NCI-H1694 treated with DMSO at 0.1 percent for 48 hours (cell line): ENCODE measurements around the gene CRELD1.

Source experiments
- DNase-seq: peaks from one replicate; lab custom pipeline; 2025; lab: John Stamatoyannopoulos, UW

The CRELD1 gene

DNA sequence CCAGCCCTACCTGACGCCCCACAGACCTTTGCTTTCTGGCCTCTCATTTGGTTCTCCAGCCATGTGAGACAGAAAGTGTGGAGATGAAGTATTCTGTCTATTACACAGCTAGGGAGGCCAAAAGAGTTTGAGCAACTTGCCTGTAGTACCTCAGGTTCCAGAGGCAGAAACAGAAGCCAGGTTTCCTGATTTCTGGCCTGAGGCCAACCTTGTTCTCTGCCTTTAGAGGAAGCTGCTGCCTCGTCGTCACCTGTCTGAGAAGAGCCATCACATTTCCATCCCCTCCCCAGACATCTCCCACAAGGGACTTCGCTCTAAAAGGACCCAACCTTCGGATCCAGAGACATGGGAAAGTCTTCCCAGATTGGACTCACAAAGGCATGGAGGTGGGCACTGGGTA lies 27.2 kb upstream of the CRELD1 start:
- no peak for DNase-seq

DNA sequence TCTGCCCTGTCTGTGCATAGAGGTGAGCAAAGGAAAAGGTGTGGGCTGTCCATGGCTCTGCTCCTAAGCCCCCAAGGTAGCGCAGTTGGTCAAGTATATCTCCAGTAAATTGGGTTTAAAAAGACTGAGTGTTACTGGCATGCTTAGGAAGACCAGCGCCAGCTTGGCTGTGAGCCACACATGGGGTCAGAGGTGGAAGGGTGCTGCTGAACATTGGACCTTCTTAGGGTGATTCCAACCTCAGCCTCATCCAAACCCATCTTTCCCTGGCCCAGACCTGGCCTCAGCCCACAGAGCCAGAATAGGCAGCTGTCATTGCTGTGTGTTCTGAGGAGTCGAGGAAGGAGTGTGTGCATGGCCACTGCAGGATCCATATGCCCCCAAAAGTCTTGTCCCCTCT lies 25.3 kb upstream of the CRELD1 start:
- no peak for DNase-seq

DNA sequence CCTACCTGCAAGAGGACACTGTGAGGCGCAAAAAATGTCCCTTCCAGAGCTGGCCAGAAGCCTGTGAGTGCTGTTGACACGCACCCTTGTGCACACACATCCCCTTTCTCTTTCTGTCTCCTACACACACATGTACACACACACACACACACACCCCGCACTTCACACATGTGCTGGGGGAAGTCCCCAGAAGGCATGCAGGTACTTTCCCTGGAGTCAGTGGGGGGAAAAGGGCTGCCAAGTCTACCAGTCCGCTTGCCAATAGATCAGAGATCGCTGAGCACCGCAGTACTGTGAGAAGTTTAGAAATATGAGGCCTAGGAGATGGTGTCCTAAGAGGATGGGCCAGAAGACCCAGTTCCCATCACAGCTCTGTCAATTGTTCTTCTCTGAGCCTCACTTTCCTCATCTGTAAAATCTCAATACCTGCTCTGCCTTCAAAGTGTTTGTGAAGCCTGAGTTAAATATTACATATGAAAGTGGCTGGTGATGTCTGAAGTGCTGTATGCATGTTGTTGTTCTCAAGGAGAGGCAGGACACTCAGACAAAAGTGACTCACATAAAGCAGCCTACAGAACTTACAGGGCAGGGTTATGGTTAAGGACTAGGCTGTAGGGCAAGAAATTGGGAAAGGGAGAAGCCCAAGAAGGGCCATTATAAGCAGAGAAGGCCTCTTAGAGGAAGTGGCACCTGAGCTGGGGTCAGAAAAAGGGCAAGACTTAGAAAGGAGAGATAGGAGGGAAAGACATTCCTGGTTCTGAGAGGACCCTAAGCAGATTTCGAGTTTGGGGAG lies 24.2 kb upstream of the CRELD1 start:
- DNase-seq = no peak

DNA sequence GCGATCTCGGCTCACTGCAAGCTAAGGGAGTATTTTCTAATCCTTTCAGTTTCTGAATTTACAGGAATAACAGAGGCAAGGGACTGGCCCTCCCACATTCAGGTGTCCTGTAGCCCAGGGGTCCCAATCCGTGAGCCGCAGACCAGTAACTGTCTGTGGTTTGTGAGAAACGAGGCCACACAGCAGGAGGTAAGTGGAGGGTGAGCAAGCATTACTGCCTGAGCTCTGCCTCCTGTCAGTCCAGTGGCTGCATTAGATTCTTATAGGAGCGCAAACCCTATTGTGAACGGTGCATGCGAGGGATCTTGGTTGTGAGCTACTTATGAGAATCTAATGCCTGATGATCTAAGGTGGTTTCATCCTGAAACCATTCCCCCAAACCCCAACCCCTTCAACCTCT lies 21.8 kb upstream of the CRELD1 start:
- no peak for DNase-seq

DNA sequence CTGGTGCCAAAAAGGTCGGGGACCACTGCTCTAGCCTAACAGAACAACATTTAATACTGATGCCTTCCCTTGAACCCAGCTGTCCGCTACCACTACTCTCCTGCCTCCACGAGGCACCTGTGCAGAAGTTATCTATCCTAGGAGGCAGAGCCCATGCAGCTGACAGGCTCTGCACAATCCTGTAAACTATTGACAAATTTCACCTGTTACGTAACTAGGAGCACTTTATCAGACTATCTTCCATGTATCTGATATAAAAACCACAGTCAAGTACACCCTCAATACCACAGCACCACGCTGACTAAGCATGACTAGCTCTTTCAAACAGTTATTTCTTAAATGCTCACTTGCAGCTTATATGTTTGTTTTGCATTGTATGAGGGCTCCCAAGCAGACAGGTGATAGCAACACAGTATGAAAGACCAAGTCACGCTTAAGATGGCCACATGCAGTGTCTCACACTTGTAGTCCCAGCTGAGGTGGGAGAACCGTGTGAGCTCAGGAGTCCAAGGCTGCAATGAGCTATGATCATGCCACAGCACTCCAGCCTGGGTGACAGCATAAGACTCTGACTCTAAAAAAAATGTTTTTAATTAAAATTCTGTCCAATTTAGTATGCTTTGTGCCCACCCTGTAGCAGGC lies 21.2 kb upstream of the CRELD1 start:
- DNase-seq = no peak

DNA sequence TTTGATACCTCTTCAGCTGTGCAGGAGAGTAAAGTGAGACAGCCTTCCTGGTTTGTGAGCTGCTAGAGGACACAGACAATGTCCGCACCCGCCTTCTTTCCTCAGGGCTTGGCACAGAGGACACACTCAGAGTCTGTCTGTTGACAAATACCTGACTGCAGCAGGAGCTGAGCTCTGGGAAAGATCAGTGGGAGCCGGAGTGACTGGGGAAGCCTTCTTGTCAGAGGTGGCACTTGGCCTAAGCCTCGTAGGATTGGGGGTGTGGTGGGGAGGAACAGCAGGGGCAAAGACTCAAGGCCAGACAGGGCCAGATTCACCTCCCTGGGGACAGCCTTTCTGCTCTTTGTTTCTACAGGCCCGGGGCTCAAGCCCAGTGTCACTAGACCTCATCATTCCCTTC lies 20.0 kb upstream of the CRELD1 start:
- DNase-seq = no peak

DNA sequence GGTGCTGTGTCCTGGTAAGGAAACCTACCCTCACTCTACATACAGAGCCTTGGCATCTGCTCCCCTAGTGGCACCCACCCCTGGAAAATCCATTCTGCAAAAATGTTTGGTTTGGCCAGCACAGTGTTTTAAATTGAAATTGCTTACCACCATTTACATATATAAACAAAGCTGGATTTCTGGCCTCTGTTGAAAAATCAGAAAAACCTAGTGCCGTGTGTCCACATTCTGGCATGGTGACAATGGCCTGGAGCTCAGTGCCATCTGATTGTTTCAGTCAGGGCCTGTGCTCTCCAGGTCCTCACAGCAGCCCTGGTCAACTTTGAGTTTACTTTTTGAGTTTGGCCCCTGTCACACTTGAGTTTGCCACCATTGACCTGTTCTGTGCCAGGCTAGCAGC lies 19.6 kb upstream of the CRELD1 start:
- DNase-seq = no peak

DNA sequence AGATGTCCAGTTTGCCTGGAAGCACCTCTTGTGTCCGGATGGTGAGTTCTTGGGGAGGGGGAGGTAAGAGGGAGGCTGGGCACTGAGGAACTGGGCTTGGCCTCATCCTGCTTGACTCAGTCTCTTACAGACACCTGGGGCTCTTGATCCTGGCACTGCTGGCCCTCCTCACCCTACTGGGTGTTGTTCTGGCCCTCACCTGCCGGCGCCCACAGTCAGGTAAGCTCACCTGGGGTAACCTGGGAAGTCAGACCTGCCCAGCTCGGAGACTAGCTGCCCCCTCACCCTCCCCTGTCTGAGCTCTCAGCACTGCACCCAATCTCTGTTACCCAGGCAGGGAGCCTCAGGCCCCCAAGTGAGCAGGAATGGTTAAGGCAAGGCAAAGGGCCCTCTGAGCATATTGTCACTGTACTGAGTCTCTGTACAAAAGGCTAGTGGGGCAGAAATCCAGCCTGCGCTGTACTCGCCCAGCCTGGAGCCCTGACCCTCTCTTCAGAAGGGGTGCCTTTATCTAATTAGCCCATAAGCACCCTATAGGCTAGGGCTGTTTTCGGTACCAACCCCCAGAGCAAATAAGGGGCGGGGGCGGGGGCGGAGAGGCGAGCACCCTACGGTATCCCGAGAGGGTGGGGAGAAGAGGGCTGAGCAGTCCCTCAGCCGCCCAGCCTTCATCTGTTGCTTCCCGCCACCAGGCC lies 18.9 kb upstream of the CRELD1 start:
- peak; percentile 8 for DNase-seq

DNA sequence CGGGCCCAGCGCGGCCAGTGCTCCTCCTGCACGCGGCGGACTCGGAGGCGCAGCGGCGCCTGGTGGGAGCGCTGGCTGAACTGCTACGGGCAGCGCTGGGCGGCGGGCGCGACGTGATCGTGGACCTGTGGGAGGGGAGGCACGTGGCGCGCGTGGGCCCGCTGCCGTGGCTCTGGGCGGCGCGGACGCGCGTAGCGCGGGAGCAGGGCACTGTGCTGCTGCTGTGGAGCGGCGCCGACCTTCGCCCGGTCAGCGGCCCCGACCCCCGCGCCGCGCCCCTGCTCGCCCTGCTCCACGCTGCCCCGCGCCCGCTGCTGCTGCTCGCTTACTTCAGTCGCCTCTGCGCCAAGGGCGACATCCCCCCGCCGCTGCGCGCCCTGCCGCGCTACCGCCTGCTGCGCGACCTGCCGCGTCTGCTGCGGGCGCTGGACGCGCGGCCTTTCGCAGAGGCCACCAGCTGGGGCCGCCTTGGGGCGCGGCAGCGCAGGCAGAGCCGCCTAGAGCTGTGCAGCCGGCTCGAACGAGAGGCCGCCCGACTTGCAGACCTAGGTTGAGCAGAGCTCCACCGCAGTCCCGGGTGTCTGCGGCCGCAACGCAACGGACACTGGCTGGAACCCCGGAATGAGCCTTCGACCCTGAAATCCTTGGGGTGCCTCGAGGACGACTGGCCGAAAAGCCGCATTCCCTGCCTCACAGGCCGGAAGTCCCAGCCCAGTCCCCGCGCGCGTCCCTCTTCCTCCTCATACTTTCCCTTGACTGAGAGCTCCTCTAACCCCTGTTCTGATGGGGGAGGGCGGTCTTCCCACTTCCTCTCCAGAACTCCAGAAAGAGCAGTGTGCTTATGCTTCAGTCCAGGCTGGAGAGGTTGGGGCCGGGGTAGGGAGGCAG lies 18.1 kb upstream of the CRELD1 start:
- no peak for DNase-seq

DNA sequence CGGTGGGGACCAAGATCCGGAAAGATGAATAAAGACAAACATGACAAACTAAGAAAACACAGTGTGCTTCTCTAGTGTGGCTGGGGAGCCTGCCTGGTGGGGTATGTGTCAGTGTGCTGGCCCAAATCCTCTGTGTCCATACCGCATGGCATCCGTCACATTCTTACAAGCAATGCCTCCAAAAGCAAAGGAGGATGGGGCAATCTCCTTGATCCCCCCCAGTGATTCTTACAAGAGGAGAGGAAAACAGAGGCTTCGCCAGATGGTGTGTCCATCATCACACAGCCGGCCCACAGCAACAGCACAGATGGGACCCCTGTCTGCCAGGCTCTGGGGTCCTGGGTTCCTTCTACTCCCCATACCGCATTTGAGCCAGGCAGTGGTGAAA lies 17.3 kb upstream of the CRELD1 start:
- DNase-seq = no peak

DNA sequence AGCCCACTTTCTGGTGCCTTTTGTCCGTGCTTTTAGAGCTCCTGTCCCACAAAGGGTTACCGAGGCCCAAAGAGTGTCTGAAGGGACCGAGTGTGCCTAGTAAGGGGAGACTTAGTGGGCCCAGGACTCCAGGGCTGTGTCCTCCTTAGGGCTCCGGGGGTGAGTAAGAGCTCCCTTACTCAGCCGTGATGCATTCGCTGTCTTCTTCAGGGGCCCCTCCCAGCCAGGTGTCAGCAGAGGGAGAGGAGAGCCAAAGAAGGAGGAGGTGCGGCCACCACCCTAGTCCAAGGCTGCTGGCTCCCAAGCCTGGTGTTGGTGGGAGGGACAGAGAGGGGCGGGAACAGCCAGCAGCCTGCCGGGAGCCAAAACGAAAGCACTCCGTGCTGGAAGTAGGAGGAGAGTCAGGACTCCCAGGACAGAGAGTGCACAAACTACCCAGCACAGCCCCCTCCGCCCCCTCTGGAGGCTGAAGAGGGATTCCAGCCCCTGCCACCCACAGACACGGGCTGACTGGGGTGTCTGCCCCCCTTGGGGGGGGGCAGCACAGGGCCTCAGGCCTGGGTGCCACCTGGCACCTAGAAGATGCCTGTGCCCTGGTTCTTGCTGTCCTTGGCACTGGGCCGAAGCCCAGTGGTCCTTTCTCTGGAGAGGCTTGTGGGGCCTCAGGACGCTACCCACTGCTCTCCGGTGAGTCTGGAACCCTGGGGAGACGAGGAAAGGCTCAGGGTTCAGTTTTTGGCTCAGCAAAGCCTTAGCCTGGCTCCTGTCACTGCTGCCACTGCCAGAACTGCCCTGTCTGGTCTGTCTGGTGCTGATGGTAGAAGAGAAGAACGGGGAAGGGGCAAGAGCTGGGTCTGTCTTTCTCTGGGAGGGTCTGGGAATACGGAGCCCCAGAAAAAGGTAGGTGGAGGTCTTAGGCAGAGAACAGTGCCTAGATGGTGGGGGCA lies 16.6 kb upstream of the CRELD1 start, which contains the start of gene IL17RC:
IL17RC (plus strand) TSS at position 365 of the 947 bp plus-strand sequence; CDS start at position 583, 218 bp downstream.
- DNase-seq = peak; percentile 29

DNA sequence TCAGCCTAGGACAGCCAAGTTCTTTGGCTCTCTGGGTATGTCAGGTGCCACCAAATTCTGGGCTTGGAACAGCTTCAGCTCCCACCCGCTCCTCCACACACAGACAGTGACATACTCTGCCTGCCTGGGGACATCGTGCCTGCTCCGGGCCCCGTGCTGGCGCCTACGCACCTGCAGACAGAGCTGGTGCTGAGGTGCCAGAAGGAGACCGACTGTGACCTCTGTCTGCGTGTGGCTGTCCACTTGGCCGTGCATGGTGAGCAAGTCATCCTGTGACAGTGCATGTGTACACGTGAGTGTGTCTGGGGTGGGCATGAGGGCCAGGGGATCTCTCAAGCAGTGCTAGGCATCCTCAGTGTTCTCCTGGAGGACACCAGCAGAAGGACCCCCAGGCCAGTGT lies 15.8 kb upstream of the CRELD1 start:
- DNase-seq = no peak

DNA sequence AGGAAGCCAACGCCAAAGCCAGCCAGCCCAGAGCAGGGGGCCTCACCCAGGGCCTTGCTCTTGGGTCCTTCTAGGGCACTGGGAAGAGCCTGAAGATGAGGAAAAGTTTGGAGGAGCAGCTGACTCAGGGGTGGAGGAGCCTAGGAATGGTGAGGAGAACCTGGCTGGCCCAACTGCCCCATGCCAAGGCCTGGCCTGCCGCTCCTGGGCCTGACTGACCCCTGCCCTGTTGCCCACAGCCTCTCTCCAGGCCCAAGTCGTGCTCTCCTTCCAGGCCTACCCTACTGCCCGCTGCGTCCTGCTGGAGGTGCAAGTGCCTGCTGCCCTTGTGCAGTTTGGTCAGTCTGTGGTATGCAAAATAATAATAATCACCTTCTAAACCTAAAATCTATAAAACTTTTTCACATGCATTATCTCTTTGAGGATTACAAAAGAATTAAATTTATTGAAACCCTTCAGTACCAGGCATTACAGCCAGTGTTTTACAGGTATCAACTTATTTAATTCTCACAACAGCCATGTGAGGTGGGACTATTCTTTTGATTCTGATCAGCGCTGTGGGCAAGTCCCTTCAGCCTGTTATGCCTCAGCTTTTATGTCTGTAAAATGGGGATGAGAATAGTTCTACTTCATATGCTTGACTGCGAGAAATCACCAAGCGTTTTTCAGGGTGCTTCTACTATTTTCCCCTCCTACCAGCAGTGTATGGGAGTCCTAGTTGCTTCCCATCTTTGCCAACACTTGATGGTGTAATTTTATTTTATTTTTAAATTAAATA lies 15.2 kb upstream of the CRELD1 start:
- DNase-seq = no peak

DNA sequence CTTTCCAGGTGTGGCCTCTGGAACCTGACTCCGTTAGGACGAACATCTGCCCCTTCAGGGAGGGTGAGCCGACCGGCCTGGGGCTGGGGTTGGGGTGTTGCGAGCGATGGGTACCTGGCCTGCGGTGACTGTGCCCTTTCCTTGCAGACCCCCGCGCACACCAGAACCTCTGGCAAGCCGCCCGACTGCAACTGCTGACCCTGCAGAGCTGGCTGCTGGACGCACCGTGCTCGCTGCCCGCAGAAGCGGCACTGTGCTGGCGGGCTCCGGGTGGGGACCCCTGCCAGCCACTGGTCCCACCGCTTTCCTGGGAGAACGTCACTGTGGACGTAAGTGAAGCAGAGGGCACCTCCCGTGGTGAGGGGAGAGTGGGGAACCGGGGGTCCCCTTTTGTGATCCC lies 5.5 kb upstream of the CRELD1 start:
- DNase-seq = no peak

DNA sequence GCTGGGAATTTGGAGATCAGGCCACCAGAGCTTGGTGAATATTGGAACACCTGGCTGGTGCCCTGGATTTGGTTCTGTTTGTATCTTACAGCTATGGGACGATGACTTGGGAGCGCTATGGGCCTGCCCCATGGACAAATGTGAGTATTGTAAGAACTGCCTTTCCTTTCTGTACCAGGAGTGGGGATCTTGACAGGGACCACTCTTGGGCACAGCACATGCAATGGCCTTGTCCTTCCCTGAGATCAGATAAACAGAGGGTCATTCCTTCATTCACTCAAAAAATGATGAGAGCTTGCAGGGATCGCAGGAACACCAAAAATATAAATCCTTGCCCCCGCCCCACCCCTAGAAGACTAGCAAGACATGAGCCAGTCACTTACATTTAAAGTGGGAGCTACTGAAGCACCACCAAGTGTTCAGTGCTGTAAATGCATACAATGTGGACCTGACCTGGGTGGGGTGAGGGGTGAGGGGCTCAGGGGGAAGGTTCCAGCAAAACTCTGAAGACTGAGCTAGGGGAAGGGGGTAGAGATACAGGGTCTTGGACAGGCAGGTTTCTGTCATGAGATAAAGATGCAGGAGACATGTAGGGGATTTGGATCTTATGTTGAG lies 2.7 kb upstream of the CRELD1 start:
- no peak for DNase-seq

DNA sequence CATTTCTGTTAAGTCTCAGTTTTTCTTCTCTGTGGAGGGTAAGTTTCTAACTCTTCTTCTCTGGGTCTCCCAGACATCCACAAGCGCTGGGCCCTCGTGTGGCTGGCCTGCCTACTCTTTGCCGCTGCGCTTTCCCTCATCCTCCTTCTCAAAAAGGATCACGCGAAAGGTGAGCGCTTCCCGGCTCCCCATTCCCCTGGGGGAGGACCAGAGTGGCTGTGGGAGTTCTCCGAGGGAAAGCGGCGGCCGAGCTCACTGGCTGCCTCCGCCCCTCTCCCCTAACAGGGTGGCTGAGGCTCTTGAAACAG lies 1.1 kb upstream of the CRELD1 start:
- no peak for DNase-seq

DNA sequence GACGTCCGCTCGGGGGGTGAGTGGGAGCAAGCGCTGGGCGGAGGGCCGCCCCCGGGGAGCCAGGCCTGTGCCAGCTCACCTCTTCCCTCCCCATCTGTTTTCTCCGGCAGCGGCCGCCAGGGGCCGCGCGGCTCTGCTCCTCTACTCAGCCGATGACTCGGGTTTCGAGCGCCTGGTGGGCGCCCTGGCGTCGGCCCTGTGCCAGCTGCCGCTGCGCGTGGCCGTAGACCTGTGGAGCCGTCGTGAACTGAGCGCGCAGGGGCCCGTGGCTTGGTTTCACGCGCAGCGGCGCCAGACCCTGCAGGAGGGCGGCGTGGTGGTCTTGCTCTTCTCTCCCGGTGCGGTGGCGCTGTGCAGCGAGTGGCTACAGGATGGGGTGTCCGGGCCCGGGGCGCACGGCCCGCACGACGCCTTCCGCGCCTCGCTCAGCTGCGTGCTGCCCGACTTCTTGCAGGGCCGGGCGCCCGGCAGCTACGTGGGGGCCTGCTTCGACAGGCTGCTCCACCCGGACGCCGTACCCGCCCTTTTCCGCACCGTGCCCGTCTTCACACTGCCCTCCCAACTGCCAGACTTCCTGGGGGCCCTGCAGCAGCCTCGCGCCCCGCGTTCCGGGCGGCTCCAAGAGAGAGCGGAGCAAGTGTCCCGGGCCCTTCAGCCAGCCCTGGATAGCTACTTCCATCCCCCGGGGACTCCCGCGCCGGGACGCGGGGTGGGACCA lies 632 bp upstream of the CRELD1 start:
- DNase-seq = peak; percentile 40

DNA sequence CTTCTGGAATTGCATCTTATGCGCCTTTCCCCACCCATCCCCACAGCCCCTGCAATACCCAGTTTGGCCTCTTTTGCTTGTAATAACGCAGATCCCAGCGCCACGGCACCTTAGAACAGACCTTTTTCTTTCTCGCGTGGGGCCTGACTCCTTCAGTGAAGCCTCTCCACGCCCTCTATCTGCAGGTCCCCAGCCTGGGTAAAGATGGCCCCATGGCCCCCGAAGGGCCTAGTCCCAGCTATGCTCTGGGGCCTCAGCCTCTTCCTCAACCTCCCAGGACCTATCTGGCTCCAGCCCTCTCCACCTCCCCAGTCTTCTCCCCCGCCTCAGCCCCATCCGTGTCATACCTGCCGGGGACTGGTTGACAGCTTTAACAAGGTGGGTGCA lies 594 bp downstream of the CRELD1 start:
- no peak for DNase-seq

DNA sequence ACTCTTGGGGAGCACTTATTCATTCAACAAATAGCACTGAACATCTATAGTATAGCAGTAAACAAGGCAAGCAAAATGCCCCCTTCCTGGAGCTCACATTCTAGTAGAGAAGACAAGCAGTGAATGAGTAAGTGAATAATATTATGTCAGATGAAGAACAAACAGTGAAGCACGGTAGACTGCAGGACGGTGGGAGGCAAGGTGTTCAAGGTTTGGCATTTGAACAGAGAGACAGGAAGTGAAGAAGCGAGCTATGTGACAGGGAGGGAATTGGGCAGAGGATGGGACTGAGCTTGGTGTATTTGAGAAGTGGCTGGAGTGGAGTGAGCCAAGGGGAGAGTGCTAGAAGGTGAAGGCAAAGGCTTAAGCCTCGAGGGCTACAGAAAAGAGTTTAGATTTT lies 1.4 kb downstream of the CRELD1 start:
- DNase-seq = no peak
